Measurements from ENCODE around the gene TRPC4AP. TPM values are rescaled to one million over a fixed set of nuclear protein-coding genes. Genes with fewer than 3 reads are reported as not detected.

TRPC4AP gene
- total RNA-seq, 4 donors from 2014 or later, result 48.4 to 87.3 (median 57.8) TPM

DNA sequence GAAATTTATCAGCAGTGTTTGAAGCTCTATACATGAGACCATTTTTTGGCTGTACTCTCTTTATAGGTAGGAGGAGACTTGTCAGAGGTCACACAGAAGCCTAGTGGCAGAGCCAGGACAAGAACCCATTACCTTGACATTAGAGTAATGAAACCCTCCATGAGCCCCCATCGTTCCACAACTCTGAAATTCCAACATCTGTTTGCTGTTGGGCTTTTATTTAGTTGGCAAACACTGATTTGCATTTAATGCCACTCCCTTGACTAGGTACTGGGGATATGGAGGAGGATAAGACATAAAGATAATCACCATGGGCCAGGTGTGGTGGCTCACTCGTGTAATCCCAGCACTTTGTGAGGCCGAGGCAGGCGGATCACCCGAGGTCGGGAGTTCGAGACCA lies 138.6 kb downstream of the TRPC4AP start:
- Histone ChIP-seq H3K27ac (no peak overlapping the region), H3K4me3 (no peak overlapping the region), H3K27me3 (no peaks in the 10 kb centered on the region), H3K36me3 (peaks cover 16% of the 10 kb centered on the region), H3K9me3 (no peaks in the 10 kb centered on the region), H3K4me1 (peaks cover 21% of the 10 kb centered on the region)
- no peak for DNase-seq (ENCODE audit: low spot score in 2 of 2)
- 83% methylated on average over 7 of the region's 7 CpGs for WGBS
- TF ChIP-seq POLR2AphosphoS5 (IDR thresholded peaks at IDR 0.05) (no peak), POLR2A (IDR thresholded peaks at IDR 0.05) (no peak), EP300 (IDR thresholded peaks at IDR 0.05) (no peak)
- TF ChIP-seq, protein P1, sequence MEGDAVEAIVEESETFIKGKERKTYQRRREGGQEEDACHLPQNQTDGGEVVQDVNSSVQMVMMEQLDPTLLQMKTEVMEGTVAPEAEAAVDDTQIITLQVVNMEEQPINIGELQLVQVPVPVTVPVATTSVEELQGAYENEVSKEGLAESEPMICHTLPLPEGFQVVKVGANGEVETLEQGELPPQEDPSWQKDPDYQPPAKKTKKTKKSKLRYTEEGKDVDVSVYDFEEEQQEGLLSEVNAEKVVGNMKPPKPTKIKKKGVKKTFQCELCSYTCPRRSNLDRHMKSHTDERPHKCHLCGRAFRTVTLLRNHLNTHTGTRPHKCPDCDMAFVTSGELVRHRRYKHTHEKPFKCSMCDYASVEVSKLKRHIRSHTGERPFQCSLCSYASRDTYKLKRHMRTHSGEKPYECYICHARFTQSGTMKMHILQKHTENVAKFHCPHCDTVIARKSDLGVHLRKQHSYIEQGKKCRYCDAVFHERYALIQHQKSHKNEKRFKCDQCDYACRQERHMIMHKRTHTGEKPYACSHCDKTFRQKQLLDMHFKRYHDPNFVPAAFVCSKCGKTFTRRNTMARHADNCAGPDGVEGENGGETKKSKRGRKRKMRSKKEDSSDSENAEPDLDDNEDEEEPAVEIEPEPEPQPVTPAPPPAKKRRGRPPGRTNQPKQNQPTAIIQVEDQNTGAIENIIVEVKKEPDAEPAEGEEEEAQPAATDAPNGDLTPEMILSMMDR (IDR thresholded peaks at IDR 0.05), result no peak

- Histone ChIP-seq H3K4me3 (no peak overlapping the region), H3K9me3 (no peaks in the 10 kb centered on the region), H3K36me3 (peaks cover 17% of the 10 kb centered on the region), H3K27ac (no peak overlapping the region), H3K4me1 (peaks cover 21% of the 10 kb centered on the region), H3K27me3 (no peaks in the 10 kb centered on the region)
- TF ChIP-seq POLR2AphosphoS5 (IDR thresholded peaks at IDR 0.05) (no peak), EP300 (IDR thresholded peaks at IDR 0.05) (no peak), POLR2A (IDR thresholded peaks at IDR 0.05) (no peak)
- TF ChIP-seq, protein P1 (IDR thresholded peaks at IDR 0.05), result no peak
- no peak for DNase-seq (ENCODE audit: low spot score in 2 of 2)
- WGBS, result 65% methylated on average over 4 of the region's 5 CpGs
Measured at GRCh38 chr20:34952671-34953070, 139.9 kb downstream of the TRPC4AP start.

Other genes with a start within 250 kb of the TRPC4AP start
- gene GGT7, start 220.0 kb downstream of the TRPC4AP start, total RNA-seq, result 10 to 100 TPM in 3 of 4 donors, 1 to 10 TPM in 1; 4.3 to 13.1 (median 11.1) TPM
- 100 to 1,000 TPM in 1 of 4 donors, 10 to 100 TPM in 3; 58.9 to 114 (median 85.3) TPM for gene ACSS2, start 216.2 kb downstream of the TRPC4AP start, total RNA-seq
- 10 to 100 TPM; 56.5 to 86.7 (median 75.2) TPM for gene GSS, start 137.0 kb downstream of the TRPC4AP start, total RNA-seq
- under 1 TPM in 3 of 4 donors, not detected in 1; 0.18 to 0.97 (median 0.30) TPM for gene MYH7B, start 136.9 kb downstream of the TRPC4AP start, total RNA-seq
- gene EDEM2, start 54.5 kb upstream of the TRPC4AP start, total RNA-seq, result 10 to 100 TPM; 11.8 to 18.0 (median 13.2) TPM
- 10 to 100 TPM; 16.4 to 26.6 (median 23.4) TPM for gene PROCR, start 79.3 kb upstream of the TRPC4AP start, total RNA-seq
- gene MMP24, start 133.9 kb upstream of the TRPC4AP start, total RNA-seq, result under 1 TPM in 3 of 4 donors, not detected in 1; 0.16 to 0.47 (median 0.44) TPM
- 10 to 100 TPM; 25.2 to 46.8 (median 35.2) TPM for gene MMP24OS, start 185.3 kb upstream of the TRPC4AP start, total RNA-seq
- 100 to 1,000 TPM; 111 to 229 (median 174) TPM for gene EIF6, start 192.0 kb upstream of the TRPC4AP start, total RNA-seq
- gene FAM83C, start 199.6 kb upstream of the TRPC4AP start, total RNA-seq, result 10 to 100 TPM; 29.3 to 68.8 (median 65.0) TPM

Data from suprapubic skin (tissue), 4 donors.